Stimulated activated CD4-positive, alpha-beta T cell treated with anti-CD3 and anti-CD28 coated beads, Interleukin-15, amount 100 ng/mL, for 24 hours (primary cell): ENCODE results near the gene EXD3.
A peak's percentile ranks its signal among the peaks of the same experiment; 100 is the strongest.
"Not testable (repeated sequence)": the region's sequence is repeated elsewhere in the genome, so short reads cannot be mapped to it uniquely, and the experiment has no call there.

Source experiments
- DNase-seq: peaks from one replicate; pipeline ENCODE4 v3.0.0-alpha.2; 2020

Gene EXD3

DNA sequence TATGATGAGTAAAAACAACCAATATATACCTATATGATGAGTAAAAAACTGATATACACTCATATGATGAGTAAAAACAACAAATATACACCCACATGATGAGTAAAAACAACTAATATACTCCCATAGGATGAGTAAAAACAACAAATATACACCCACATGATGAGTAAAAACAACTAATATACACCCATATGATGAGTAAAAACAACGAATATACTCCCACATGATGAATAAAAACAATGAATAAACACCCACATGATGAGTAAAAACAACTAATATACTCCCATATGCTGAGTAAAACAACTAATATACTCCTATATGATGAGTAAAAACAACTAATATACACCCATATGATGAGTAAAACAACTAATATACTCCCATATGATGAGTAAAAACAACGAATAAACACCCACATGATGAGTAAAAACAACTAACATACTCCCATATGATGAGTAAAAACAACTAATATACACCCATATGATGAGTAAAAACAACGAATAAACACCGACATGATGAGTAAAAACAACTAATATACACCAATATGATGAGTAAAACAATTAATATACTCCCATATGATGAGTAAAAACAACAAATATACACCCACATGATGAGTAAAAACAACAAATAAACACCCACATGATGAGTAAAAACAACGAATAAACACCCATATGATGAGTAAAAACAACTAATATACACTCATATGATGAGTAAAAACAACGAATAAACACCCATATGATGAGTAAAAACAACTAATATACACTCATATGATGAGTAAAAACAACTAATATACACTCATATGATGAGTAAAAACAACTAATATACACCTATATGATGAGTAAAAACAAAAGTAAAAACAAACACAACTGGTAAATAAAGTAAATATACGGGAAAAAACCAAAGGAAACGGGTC is 95.1 kb downstream of the EXD3 start:
- DNase-seq: not testable (repeated sequence)

GRCh38 chr9:137326445-137327065 is 96.4 kb downstream of the EXD3 start:
- no peak for DNase-seq

GRCh38 chr9:137325799-137326198 is 97.2 kb downstream of the EXD3 start:
- DNase-seq: no peak

DNA sequence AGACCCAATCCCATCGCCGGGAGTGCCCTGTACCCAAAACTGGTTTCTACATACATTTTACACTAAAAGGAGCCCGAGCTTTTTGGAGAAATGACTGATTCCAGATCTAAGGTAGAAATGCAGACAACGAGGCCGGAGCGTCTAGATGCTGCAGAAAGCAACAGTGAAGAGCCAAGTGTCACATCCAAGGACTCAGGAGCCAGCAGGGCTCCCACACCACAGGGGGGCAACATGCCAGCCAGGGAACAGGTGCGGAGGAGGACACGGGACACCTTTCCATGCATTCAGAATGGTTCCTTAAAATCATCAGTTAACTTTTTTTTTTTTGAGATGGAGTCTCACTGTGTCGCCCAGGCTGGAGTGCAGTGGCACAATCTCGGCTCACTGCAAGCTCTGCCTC is 97.8 kb downstream of the EXD3 start:
- DNase-seq: no peak

DNA sequence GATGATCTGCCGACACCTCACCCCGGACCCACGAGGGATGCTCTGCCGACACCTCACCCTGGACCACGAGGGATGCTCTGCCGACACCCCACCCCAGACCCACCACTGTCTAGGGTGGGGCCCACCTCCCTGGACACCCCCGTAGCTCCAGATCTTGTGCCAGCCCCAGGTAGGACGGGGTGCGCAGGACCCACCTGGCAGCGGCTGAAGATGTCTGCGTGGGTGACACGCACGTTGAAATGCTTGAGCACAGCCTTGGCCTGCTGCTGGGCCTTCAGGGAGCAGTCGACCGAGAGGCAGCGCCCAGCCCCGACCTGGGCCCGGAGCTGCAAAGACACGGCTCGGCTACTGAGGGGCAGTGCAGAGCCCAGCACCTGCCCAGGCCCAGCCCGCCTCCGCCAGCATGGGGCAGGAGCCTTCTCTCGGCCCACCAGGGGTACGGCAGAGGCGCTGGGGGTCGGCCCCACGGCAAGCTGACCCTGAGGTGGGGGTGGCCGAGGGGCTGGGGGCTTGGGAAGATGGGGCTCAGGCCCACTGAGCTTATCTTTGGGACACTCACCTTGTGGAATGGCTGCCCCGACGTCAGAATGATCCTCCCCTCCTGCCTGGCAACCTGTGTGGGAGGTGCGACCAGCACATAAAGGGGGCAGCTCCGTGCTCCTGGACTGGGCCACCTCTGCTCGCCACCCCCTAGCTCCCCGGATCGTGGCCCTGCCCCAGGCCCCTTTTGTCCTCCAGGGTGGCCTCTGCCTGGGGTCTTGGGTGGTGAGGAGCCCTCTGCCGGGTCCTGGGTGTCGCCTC is 99.2 kb downstream of the EXD3 start:
- DNase-seq: no peak

DNA sequence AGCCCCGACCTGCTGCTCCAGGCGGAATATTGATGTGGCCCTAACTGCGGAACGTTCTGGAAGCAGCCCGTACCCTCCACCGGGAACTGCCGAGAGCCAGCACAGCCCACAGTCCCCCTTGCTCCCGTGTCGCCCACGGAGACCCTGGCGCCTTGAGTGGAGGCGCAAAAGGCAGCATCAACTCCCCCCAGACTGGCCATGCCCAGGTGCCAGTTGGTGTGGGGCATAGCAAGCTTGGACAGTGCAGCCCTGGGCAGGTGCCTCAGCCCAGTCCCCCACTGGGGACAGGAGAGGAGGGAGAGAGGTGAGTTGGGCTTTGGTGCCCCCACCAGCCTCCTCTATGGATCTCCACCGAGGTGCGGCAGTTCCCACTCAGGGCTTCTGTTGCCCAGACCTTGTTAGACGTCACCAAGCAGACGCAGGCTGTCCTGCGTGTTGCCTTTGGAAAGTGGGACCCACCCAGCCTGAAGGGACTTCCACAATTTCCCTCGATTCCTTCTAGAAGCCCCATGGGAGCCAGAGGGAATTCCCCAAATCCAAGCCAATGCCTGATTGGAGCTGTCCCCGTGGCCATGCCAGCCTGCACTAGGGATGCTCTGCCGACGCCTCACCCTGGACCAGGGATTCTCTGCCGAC is 101.1 kb downstream of the EXD3 start:
- DNase-seq: no peak

- no peak for DNase-seq
Measured at GRCh38 chr9:137320555-137321384, 102.2 kb downstream of the EXD3 start.

- no peak for DNase-seq
Measured at GRCh38 chr9:137319739-137320551, 103.0 kb downstream of the EXD3 start.

DNA sequence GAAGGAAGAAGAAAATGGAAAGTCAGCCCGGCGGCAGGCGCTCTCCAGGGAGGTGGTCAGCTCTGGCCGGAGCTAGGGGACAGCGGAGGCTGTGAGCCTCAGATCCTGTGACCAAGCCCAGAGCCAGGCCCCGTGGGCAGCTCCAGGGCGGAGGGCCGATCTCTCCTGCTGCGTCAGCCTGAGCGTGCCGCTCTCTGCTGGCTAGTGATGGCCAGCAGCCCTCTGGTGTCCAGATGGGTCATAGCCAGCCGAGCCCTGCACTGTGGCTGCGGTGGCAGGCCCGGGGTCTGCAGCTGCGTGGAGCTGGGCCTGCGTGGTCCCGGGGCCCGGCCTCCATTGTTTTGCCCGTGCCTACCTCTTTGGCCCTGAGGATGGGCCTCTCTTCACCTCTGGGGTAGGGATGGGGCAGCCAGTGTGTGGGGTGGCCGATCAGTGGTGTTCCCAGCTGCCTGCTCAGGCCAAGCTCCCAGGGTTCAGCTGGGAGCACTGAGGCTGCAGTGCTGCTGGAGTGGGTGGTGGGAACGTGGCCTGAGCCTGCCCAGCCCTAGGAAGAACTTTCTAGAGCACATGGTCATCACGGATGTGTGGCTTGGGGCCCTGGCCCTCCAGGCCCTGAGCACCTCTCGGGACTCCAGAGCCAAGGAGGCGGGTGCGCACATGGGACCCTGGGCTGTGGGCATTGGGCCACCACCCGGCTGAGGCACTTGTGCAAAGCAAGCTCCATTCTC is 103.8 kb downstream of the EXD3 start:
- DNase-seq: no peak

- no peak for DNase-seq
Measured at GRCh38 chr9:137318602-137319001, 104.4 kb downstream of the EXD3 start.

- no peak for DNase-seq
Measured at GRCh38 chr9:137317718-137318511, 105.0 kb downstream of the EXD3 start.

GRCh38 chr9:137317021-137317717 is 105.8 kb downstream of the EXD3 start:
- no peak for DNase-seq

DNA sequence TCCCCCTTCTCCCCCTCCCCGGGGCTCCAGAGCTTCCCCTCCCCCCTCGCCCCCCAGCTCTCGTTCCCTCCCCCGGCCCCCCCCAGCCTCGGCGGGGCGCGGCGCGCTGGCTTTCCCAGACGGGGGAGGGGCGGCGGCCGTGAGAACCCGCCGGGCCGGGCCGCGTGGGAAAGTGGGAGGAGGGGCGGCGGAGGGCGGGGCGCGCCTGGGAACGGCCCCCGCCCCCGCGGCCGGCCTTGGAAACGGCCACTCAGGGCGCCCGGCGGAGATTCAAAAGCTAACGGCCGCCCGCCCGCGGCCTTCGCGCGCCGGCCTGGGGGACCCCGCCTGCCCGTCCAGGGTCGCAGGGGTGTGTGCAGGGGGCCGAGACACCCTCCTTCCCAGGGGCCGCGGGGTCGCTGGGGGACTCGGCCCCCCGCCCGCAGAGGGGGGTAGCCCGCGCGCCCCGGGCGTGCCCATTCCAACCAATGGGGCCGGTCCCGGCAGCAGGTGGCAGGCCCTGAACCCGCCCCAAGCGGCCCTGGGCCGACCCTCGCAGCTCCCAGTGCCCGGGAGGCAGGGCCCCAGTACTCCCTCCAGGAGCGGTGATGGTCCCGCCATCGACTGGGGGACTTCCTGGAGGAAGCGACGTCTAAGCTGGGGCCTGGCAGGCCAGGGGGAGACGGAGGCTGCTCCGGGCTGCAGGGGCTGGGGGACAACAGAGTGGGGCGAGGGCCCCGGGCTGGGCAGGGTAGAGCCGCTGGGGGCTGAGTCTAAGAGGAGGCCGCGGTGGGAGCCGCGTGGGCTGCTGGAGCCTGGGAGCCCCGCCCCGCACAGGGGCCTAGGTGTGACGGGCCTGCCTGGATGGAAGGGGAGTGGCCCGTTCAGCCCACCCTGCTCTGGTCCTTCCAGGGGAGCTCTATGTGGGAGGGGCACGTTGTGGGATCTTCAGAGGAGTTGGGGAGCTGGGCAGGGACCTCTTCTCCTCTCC is 106.7 kb downstream of the EXD3 start:
- peak; percentile 35 for DNase-seq

- no peak for DNase-seq
Measured at GRCh38 chr9:137315581-137316011, 107.4 kb downstream of the EXD3 start.

GRCh38 chr9:137314561-137315560 is 108.1 kb downstream of the EXD3 start:
- DNase-seq: no peak

- no peak for DNase-seq
Measured at GRCh38 chr9:137313956-137314560, 108.9 kb downstream of the EXD3 start.
